ENCODE results near the gene COA1.

The COA1 gene

GRCh38 chr7:43653891-43654504 is 75.3 kb downstream of the COA1 start:
- no peak for DNase-seq (ENCODE audit: low read depth in 2 of 2)

- DNase-seq (ENCODE audit: low read depth in 2 of 2): no peak
Measured at GRCh38 chr7:43653466-43653865, 75.9 kb downstream of the COA1 start.

- DNase-seq (ENCODE audit: low read depth in 2 of 2): no peak
Measured at GRCh38 chr7:43652364-43652763, 77.0 kb downstream of the COA1 start.

- peak; percentile 58 to 63 for DNase-seq (ENCODE audit: low read depth in 2 of 2)
Measured at GRCh38 chr7:43650457-43651052, 78.8 kb downstream of the COA1 start.

GRCh38 chr7:43649755-43650274 is 79.5 kb downstream of the COA1 start:
- no peak for DNase-seq (ENCODE audit: low read depth in 2 of 2)

- no peak for DNase-seq (ENCODE audit: low read depth in 2 of 2)
Measured at GRCh38 chr7:43648473-43649406, 80.6 kb downstream of the COA1 start.

- peak; percentile 99 for DNase-seq (ENCODE audit: low read depth in 2 of 2)
Measured at GRCh38 chr7:43647673-43648472, 81.5 kb downstream of the COA1 start.

GRCh38 chr7:43647339-43647672 is 82.0 kb downstream of the COA1 start:
- peak; percentile 60 to 70 for DNase-seq (ENCODE audit: low read depth in 2 of 2)

GRCh38 chr7:43646603-43647338 is 82.6 kb downstream of the COA1 start:
- DNase-seq (ENCODE audit: low read depth in 2 of 2): no peak

GRCh38 chr7:43645699-43646226 is 83.6 kb downstream of the COA1 start:
- no peak for DNase-seq (ENCODE audit: low read depth in 2 of 2)

GRCh38 chr7:43643846-43644245 is 85.5 kb downstream of the COA1 start:
- DNase-seq (ENCODE audit: low read depth in 2 of 2): no peak

GRCh38 chr7:43642897-43643630 is 86.3 kb downstream of the COA1 start:
- no peak for DNase-seq (ENCODE audit: low read depth in 2 of 2)

- no peak for DNase-seq (ENCODE audit: low read depth in 2 of 2)
Measured at GRCh38 chr7:43640679-43641078, 88.6 kb downstream of the COA1 start.

GRCh38 chr7:43639858-43640491 is 89.3 kb downstream of the COA1 start:
- peak; percentile 61 for DNase-seq (ENCODE audit: low read depth in 2 of 2)

- no peak for DNase-seq (ENCODE audit: low read depth in 2 of 2)
Measured at GRCh38 chr7:43637114-43637806, 92.1 kb downstream of the COA1 start.

GRCh38 chr7:43636093-43636492 is 93.2 kb downstream of the COA1 start:
- peak; percentile 40 to 46 for DNase-seq (ENCODE audit: low read depth in 2 of 2)

GRCh38 chr7:43634384-43634783 is 94.9 kb downstream of the COA1 start:
- DNase-seq (ENCODE audit: low read depth in 2 of 2): no peak

- DNase-seq (ENCODE audit: low read depth in 2 of 2): no peak
Measured at GRCh38 chr7:43632746-43633145, 96.6 kb downstream of the COA1 start.

GRCh38 chr7:43631559-43631958 is 97.8 kb downstream of the COA1 start:
- DNase-seq (ENCODE audit: low read depth in 2 of 2): no peak
